Liver (tissue), 9 donors: ENCODE measurements around the gene GFPT2. TPM values are rescaled to one million over a fixed set of nuclear protein-coding genes. Genes with fewer than 3 reads are reported as not detected.

Experiments used
- DNase-seq: peaks from one replicate; pipeline ENCODE4 v3.0.0-alpha.2; 2017; ENCODE audit warnings: low spot score
- H3K27ac ChIP-seq, 2 donors: one replicate each; pipeline ENCODE4 v1.7.0; 2013; ENCODE audit warnings: inconsistent platforms in 2 of 2, low read length in 2 of 2, control low read depth in 1 of 2, low read depth in 1 of 2, mild to moderate bottlenecking in 1 of 2
- H3K27me3 ChIP-seq, 4 donors: one replicate each; pipeline versions ENCODE4 v1.6.1 to v1.7.0; 2013; ENCODE audit warnings: low read length in 3 of 4, inconsistent platforms in 1 of 4, mild to moderate bottlenecking in 1 of 4, moderate library complexity in 1 of 4; ENCODE audit not compliant: control insufficient read depth in 4 of 4, insufficient read depth in 4 of 4
- H3K36me3 ChIP-seq, 4 donors: one replicate each; pipeline versions ENCODE4 v1.6.1 to v1.7.0; 2013; ENCODE audit warnings: low read length in 3 of 4, mild to moderate bottlenecking in 3 of 4, low read depth in 1 of 4, moderate library complexity in 1 of 4; ENCODE audit not compliant: control insufficient read depth in 4 of 4, insufficient read depth in 3 of 4
- H3K4me1 ChIP-seq, 4 donors: one replicate each; pipeline versions ENCODE4 v1.6.1 to v1.7.0; 2013; ENCODE audit warnings: low read length in 3 of 4, mild to moderate bottlenecking in 3 of 4, moderate library complexity in 1 of 4; ENCODE audit not compliant: control insufficient read depth in 4 of 4, insufficient read depth in 4 of 4
- H3K4me3 ChIP-seq, 3 donors: one replicate each; pipeline versions ENCODE4 v1.6.1 to v1.7.0; 2013; ENCODE audit warnings: low read length in 3 of 3, control low read depth in 1 of 3, low read depth in 1 of 3, mild to moderate bottlenecking in 1 of 3
- H3K9ac ChIP-seq, 2 donors: one replicate each; pipeline ENCODE4 v1.7.0; 2013; ENCODE audit warnings: low read length in 2 of 2, mild to moderate bottlenecking in 2 of 2, moderate library complexity in 2 of 2, control low read depth in 1 of 2, low read depth in 1 of 2
- H3K9me3 ChIP-seq, 4 donors: one replicate each; pipeline versions ENCODE4 v1.6.1 to v1.7.0; 2013; ENCODE audit warnings: low read length in 3 of 4; ENCODE audit not compliant: control insufficient read depth in 4 of 4
- ATF3 ChIP-seq: IDR thresholded peaks from 2 replicates; pipeline ENCODE4 v1.6.1; 2016; ENCODE audit warnings: antibody characterized with exemption
- CTCF ChIP-seq: fragments of 150-350 bp; IDR thresholded peaks from 2 replicates; pipeline ENCODE4 v1.5.1; 2017; ENCODE audit warnings: improper control_type of control experiment, low read depth, low read length; ENCODE audit not compliant: missing input control
- EGR1 ChIP-seq, 2 donors: IDR thresholded peaks; 2 replicates each; pipeline ENCODE4 v1.6.1; 2016 to 2018; ENCODE audit warnings: antibody characterized with exemption in 2 of 2, low read depth in 2 of 2
- FOXA1 ChIP-seq: IDR thresholded peaks from 2 replicates; pipeline ENCODE4 v1.6.1; 2016; ENCODE audit warnings: antibody characterized with exemption
- FOXA2 ChIP-seq: IDR thresholded peaks from 2 replicates; pipeline ENCODE4 v1.6.1; 2016; ENCODE audit warnings: antibody characterized with exemption
- GABPA ChIP-seq, 2 donors: IDR thresholded peaks in 1 of 2; conservative IDR thresholded peaks in 1 of 2; 2 replicates each; pipeline ENCODE4 v1.6.1; 2016; ENCODE audit warnings: antibody characterized with exemption in 2 of 2, mild to moderate bottlenecking in 1 of 2, moderate library complexity in 1 of 2
- HNF4A ChIP-seq, 2 donors: conservative IDR thresholded peaks; 2 replicates each; pipeline ENCODE4 v1.6.1; 2016; ENCODE audit warnings: antibody characterized with exemption in 2 of 2, mild to moderate bottlenecking in 2 of 2
- HNF4G ChIP-seq: IDR thresholded peaks from 2 replicates; pipeline ENCODE4 v1.6.1; 2016; ENCODE audit warnings: antibody characterized with exemption
- JUND ChIP-seq, 2 donors: IDR thresholded peaks; 2 replicates each; pipeline ENCODE4 v1.6.1; 2016; ENCODE audit warnings: antibody characterized with exemption in 2 of 2
- MAX ChIP-seq: IDR thresholded peaks from 2 replicates; pipeline ENCODE4 v1.6.1; 2016; ENCODE audit warnings: antibody characterized with exemption
- NR2F2 ChIP-seq: IDR thresholded peaks from 2 replicates; pipeline ENCODE4 v1.6.1; 2016; ENCODE audit warnings: antibody characterized with exemption
- RAD21 ChIP-seq, 2 donors: IDR thresholded peaks; 2 replicates each; pipeline ENCODE4 v1.6.1; 2016; ENCODE audit warnings: antibody characterized with exemption in 2 of 2, mild to moderate bottlenecking in 2 of 2
- REST ChIP-seq: IDR thresholded peaks from 2 replicates; pipeline ENCODE4 v1.6.1; 2016; ENCODE audit warnings: antibody characterized with exemption, mild to moderate bottlenecking
- RXRA ChIP-seq, 2 donors: IDR thresholded peaks; 2 replicates each; pipeline ENCODE4 v1.6.1; 2017 to 2018; ENCODE audit warnings: antibody characterized with exemption in 2 of 2, mild to moderate bottlenecking in 1 of 2
- SP1 ChIP-seq: IDR thresholded peaks from 2 replicates; pipeline ENCODE4 v1.6.1; 2018; ENCODE audit warnings: antibody characterized with exemption, mild to moderate bottlenecking
- TAF1 ChIP-seq: conservative IDR thresholded peaks from 2 replicates; pipeline ENCODE4 v1.6.1; 2016; ENCODE audit warnings: antibody characterized with exemption, mild to moderate bottlenecking
- YY1 ChIP-seq: IDR thresholded peaks from 2 replicates; pipeline ENCODE4 v1.6.1; 2016; ENCODE audit warnings: antibody characterized with exemption, mild to moderate bottlenecking
- ZBTB33 ChIP-seq: IDR thresholded peaks from 2 replicates; pipeline ENCODE4 v1.6.1; 2016; ENCODE audit warnings: antibody characterized with exemption
- WGBS: extraction: QIAGEN DNeasy Blood & Tissue Kit; methylation state at CpG from one replicate; pipeline ENCODE4 v1.1.7; 2013; 5-methylcytosine and 5-hydroxymethylcytosine counted together
- polyA plus RNA-seq, 2 donors: library from polyadenylated mRNA; stranded (reverse) in 1 of 2; unstranded in 1 of 2; fragments of 200-250 nt in 1 of 2; fragments of >200 nt in 1 of 2; fragmentation: Nextera tagmentation in 1 of 2; extraction: Ambion mirVana in 1 of 2; gene quantifications; one replicate each; pipeline versions ENCODE4 v1.2.1 to v1.2.3, GENCODE V29; 2013 to 2015
- total RNA-seq, 2 donors: library from RNA; depleted of rRNA; stranded (reverse); fragments of >200 nt; gene quantifications; one replicate each; pipeline ENCODE4 v1.2.3, GENCODE V29; 2014
- donor health status: healthy.
- donor health status: healthy.
- donor health status: healthy.
- donor health status: healthy.
- donor health status: healthy.

GFPT2 gene
- total and polyA plus RNA-seq, 4 donors = 0.32 to 1.8 (median 0.54) TPM

GRCh38 chr5:180302256-180302655 lies 50.9 kb downstream of the GFPT2 start:
- TF ChIP-seq HNF4A (conservative IDR thresholded peaks at IDR 0.05) (no peak), YY1 (no peak), HNF4G (no peak), ATF3 (no peak), FOXA1 (no peak), EGR1 (IDR thresholded peaks at IDR 0.05; ENCODE audit: low read depth in 2 of 2) (no peak), JUND (IDR thresholded peaks at IDR 0.05) (no peak), FOXA2 (no peak), TAF1 (no peak), ZBTB33 (no peak), NR2F2 (no peak), RAD21 (IDR thresholded peaks at IDR 0.05) (no peak), SP1 (no peak), REST (no peak), CTCF (no peak), RXRA (IDR thresholded peaks at IDR 0.05) (no peak), GABPA (IDR thresholded peaks at IDR 0.05 in 1 of 2, conservative IDR thresholded peaks at IDR 0.05 in 1 of 2) (no peak), MAX (no peak)
- 92% methylated on average over 10 of the region's 10 CpGs for WGBS
- H3K4me3 ChIP-seq = no peak overlapping the region
- H3K27me3 ChIP-seq = peaks cover 0 to 2% (median 0%) of the 10 kb centered on the region in 4 donors
- no peak for DNase-seq
- no peaks in the 10 kb centered on the region for H3K4me1 ChIP-seq
- no peaks in the 10 kb centered on the region for H3K36me3 ChIP-seq
- H3K9ac ChIP-seq = no peak overlapping the region
- no peak overlapping the region for H3K27ac ChIP-seq
- H3K9me3 ChIP-seq = no peaks in the 10 kb centered on the region
